B cell (primary cell): ENCODE data around the gene ISCA1. TPM values are rescaled to one million over a fixed set of nuclear protein-coding genes. Genes with fewer than 3 reads are reported as not detected.
A peak's percentile ranks its signal among the peaks of the same experiment; 100 is the strongest.

Source experiments
- ATAC-seq: fragments of 200-7000 bp; cut with Tn5 transposase; one replicate; pipeline ENCODE4 v1.10.0; 2021; ENCODE audit warnings: low read depth, mild to moderate bottlenecking, moderate number of reproducible peaks, moderate library complexity
- CTCF ChIA-PET: fragments of 350-600 bp; sonication (Branson Sonifier 250); formaldehyde crosslinking; loops from one replicate; lab custom pipeline; 2021; ENCODE audit warnings: antibody characterized with exemption, inconsistent platforms; lab: Charles Lee
- POLR2A ChIA-PET: fragments of 350-600 bp; sonication (Branson Sonifier 250); formaldehyde crosslinking; loops from one replicate; lab custom pipeline; 2021; ENCODE audit warnings: antibody characterized with exemption; lab: Charles Lee
- DNase-seq: peaks from one replicate; pipeline ENCODE4 v3.0.0; 2013
- H2AFZ ChIP-seq: 2 replicates; pipeline ENCODE4 v1.6.1; 2012; ENCODE audit warnings: mild to moderate bottlenecking, low read depth, low read length; ENCODE audit not compliant: insufficient read depth, poor library complexity, severe bottlenecking
- H3K27ac ChIP-seq, 2 donors: 1 replicate in 1 of 2; 2 replicates in 1 of 2; pipeline ENCODE4 v1.5.1; 2012 to 2013; ENCODE audit warnings: low read length in 2 of 2, mild to moderate bottlenecking in 2 of 2, moderate library complexity in 1 of 2
- H3K27me3 ChIP-seq, 4 experiments: fragments of 200-600 bp in 1 of 4; sonication (generic) in 1 of 4; replicated peaks in 1 of 4; 1 replicate in 2 of 4; 2 replicates in 2 of 4; pipeline versions ENCODE4 v1.6.1 to v1.7.0; 2013 to 2016; ENCODE audit warnings: low read length in 3 of 4, mild to moderate bottlenecking in 2 of 4, mixed read lengths in 1 of 4, moderate library complexity in 1 of 4; ENCODE audit not compliant: insufficient read depth in 4 of 4, control insufficient read depth in 3 of 4; ENCODE audit errors: control extremely low read depth in 1 of 4
- H3K36me3 ChIP-seq, 2 experiments: replicated peaks in 1 of 2; 1 replicate in 1 of 2; 2 replicates in 1 of 2; pipeline versions ENCODE4 v1.6.1 to v1.7.1; 2013; ENCODE audit warnings: low read length in 1 of 2; ENCODE audit not compliant: insufficient read depth in 2 of 2, control insufficient read depth in 1 of 2; ENCODE audit errors: control extremely low read depth in 1 of 2, extremely low read depth in 1 of 2
- H3K4me1 ChIP-seq, 2 donors: fragments of 200-600 bp in 1 of 2; sonication (generic) in 1 of 2; 1 replicate in 1 of 2; 2 replicates in 1 of 2; pipeline versions ENCODE4 v1.5.1 to v1.6.1; 2013 to 2017; ENCODE audit warnings: low read length in 2 of 2; ENCODE audit not compliant: control insufficient read depth in 2 of 2, insufficient read depth in 2 of 2
- H3K4me2 ChIP-seq: replicated peaks from 2 replicates; pipeline ENCODE3; 2012; ENCODE audit warnings: mild to moderate bottlenecking, low read depth, low read length; ENCODE audit not compliant: poor library complexity, severe bottlenecking
- H3K4me3 ChIP-seq, 5 experiments: fragments of 200-600 bp in 1 of 5; sonication (generic) in 1 of 5; 1 replicate in 3 of 5; 2 replicates in 2 of 5; pipeline versions ENCODE4 v1.5.1 to v1.7.0; 2011 to 2016; ENCODE audit warnings: low read length in 4 of 5, mild to moderate bottlenecking in 4 of 5, low read depth in 2 of 5, control low read depth in 1 of 5, moderate library complexity in 1 of 5; ENCODE audit not compliant: insufficient read depth in 1 of 5; ENCODE audit errors: control extremely low read depth in 1 of 5, extremely low read depth in 1 of 5
- H3K79me2 ChIP-seq: fragments of 200-600 bp; sonication (generic); one replicate; pipeline ENCODE4 v1.6.0; 2016; ENCODE audit warnings: low read length; ENCODE audit not compliant: control insufficient read depth, insufficient read depth
- H3K9ac ChIP-seq: fragments of 200-600 bp; sonication (generic); 2 replicates; pipeline ENCODE4 v1.6.1; 2017; ENCODE audit warnings: mild to moderate bottlenecking, low read length, moderate library complexity
- H3K9me3 ChIP-seq, 3 donors: one replicate each; pipeline versions ENCODE4 v1.6.1 to v1.7.1; 2013; ENCODE audit warnings: low read length in 2 of 3; ENCODE audit not compliant: control insufficient read depth in 2 of 3, insufficient read depth in 1 of 3; ENCODE audit errors: control extremely low read depth in 1 of 3
- H4K20me1 ChIP-seq: 2 replicates; pipeline ENCODE4 v1.6.0; 2012; ENCODE audit warnings: mild to moderate bottlenecking, low read length; ENCODE audit not compliant: insufficient read depth, control insufficient read depth, poor library complexity, severe bottlenecking
- H3K27ac Mint-ChIP-seq: one replicate; pipeline ENCODE4 v1.8.0; 2021; ENCODE audit warnings: mixed read lengths
- H3K27me3 Mint-ChIP-seq: one replicate; pipeline ENCODE4 v1.8.0; 2021; ENCODE audit warnings: mixed read lengths
- H3K4me1 Mint-ChIP-seq: one replicate; pipeline ENCODE4 v1.8.0; 2021; ENCODE audit warnings: mixed read lengths
- H3K4me3 Mint-ChIP-seq: one replicate; pipeline ENCODE4 v1.8.0; 2021; ENCODE audit warnings: mixed read lengths
- H3K9me3 Mint-ChIP-seq: one replicate; pipeline ENCODE4 v1.8.0; 2022; ENCODE audit warnings: mixed read lengths; ENCODE audit not compliant: insufficient read depth
- CTCF ChIP-seq: fragments of 200-600 bp; IDR thresholded peaks from one replicate; pipeline ENCODE4 v1.8.0; 2022; ENCODE audit warnings: antibody characterized with exemption, mild to moderate bottlenecking
- EZH2 ChIP-seq: IDR thresholded peaks from 2 replicates; pipeline ENCODE4 v1.6.1; 2012; ENCODE audit warnings: borderline replicate concordance, low read depth, mild to moderate bottlenecking, moderate library complexity, low read length; ENCODE audit not compliant: insufficient read depth, poor library complexity, severe bottlenecking
- WGBS: methylation state at CpG from one replicate; pipeline ENCODE4 v1.1.5; 2013; ENCODE audit warnings: missing lambda C conversion rate; ENCODE audit not compliant: insufficient coverage; 5-methylcytosine and 5-hydroxymethylcytosine counted together
- intact Hi-C: fragments of 100-400 bp; cut with micrococcal nuclease; formaldehyde crosslinking; loops from one replicate; pipeline ENCODE4 v1.10.0; 2022
- polyA plus RNA-seq: library from polyadenylated mRNA; depleted of rRNA; stranded (reverse); fragments of >200 nt; gene quantifications from 2 replicates; pipeline ENCODE4 v1.2.3, GENCODE V29; 2012
- total RNA-seq, 2 donors: library from RNA; stranded (reverse); fragments of 120-200 nt in 1 of 2; gene quantifications; 1 replicate in 1 of 2; 2 replicates in 1 of 2; pipeline versions ENCODE4 v1.2.3 to v1.2.4, GENCODE V29; 2013 to 2022

The ISCA1 gene
- total and polyA plus RNA-seq, 2 donors (not counting 1 experiment from before 2014, with no cell fraction given), result 17.8 to 32.7 TPM

- ChIA-PET CTCF (no interaction called here), POLR2A (no interaction called here)
- Mint-ChIP-seq H3K4me3 (no peak overlapping the region), H3K27ac (no peak overlapping the region), H3K9me3 (no peaks in the 10 kb centered on the region), H3K27me3 (no peaks in the 10 kb centered on the region), H3K4me1 (peaks cover 13% of the 10 kb centered on the region)
- intact Hi-C loops, result no loop called here
- Histone ChIP-seq H3K79me2 (peaks cover 6% of the 10 kb centered on the region), H2AFZ (no peak overlapping the region), H4K20me1 (peaks cover 7% of the 10 kb centered on the region), H3K36me3 (peaks cover 4 to 7% of the 10 kb centered on the region in 2 experiments), H3K27ac (peak overlapping the region in 1 of 2 donors; percentile 56), H3K9me3 (no peaks in the 10 kb centered on the region), H3K4me1 (peaks cover 9 to 12% of the 10 kb centered on the region in 2 donors), H3K4me3 (no peak overlapping the region), H3K27me3 (no peaks in the 10 kb centered on the region), H3K9ac (no peak overlapping the region), H3K4me2 (no peak overlapping the region)
- WGBS, result 59% methylated on average over 3 of the region's 3 CpGs
- DNase-seq, result no peak
- TF ChIP-seq EZH2 (no peak), CTCF (no peak)
- no peak for ATAC-seq
Measured at GRCh38 chr9:86286278-86286677, 3.9 kb upstream of the ISCA1 start.

DNA sequence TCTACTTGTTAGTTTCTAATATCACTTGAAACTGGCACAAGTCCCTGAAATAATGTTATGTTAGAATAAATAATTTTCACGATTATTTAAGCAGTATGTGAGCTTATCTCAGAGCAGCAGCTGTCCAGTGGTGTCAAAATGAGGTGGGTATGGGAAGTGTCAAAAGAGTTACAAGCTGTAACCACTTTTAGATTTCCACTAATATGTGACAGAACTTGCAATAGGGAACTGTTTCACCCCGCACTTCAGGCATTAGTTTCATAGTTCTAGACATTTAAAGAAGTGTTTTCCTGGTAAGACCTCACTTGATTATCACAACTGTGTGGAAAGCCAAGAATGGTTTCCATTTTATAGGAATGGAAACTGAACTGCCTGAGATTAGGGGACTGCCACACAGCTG is 2.9 kb upstream of the ISCA1 start:
- H3K27me3 ChIP-seq, result no peaks in the 10 kb centered on the region
- no peak overlapping the region for H3K27ac Mint-ChIP-seq
- no peak overlapping the region for H3K4me3 ChIP-seq
- ChIA-PET POLR2A (no interaction called here), CTCF (no interaction called here)
- H2AFZ ChIP-seq, result no peak overlapping the region
- intact Hi-C loops, result no loop called here
- H3K79me2 ChIP-seq, result peaks cover 16% of the 10 kb centered on the region
- peaks cover 13% of the 10 kb centered on the region for H4K20me1 ChIP-seq
- WGBS, result no CpG with 5 or more reads among the region's 2 CpGs
- no peaks in the 10 kb centered on the region for H3K9me3 ChIP-seq
- H3K36me3 ChIP-seq, result peaks cover 4 to 7% of the 10 kb centered on the region in 2 experiments
- H3K4me1 ChIP-seq, result peaks cover 11 to 14% of the 10 kb centered on the region in 2 donors
- H3K27me3 Mint-ChIP-seq, result no peaks in the 10 kb centered on the region
- TF ChIP-seq EZH2 (no peak), CTCF (no peak)
- no peak overlapping the region for H3K4me2 ChIP-seq
- H3K9me3 Mint-ChIP-seq, result no peaks in the 10 kb centered on the region
- H3K9ac ChIP-seq, result no peak overlapping the region
- H3K27ac ChIP-seq, result peak overlapping the region in 1 of 2 donors; percentile 54
- H3K4me1 Mint-ChIP-seq, result peaks cover 17% of the 10 kb centered on the region
- no peak for DNase-seq
- no peak for ATAC-seq
- H3K4me3 Mint-ChIP-seq, result no peak overlapping the region
